SU-DHL-6 (cell line): Measurements from ENCODE around the gene NUP98.

Experiments
- H2AFZ ChIP-seq: fragments of 200-600 bp; sonication (generic); 2 replicates; pipeline ENCODE4 v1.6.1; 2014; ENCODE audit warnings: low read depth, mild to moderate bottlenecking, moderate library complexity, mixed read lengths, antibody characterized with exemption, low read length; ENCODE audit not compliant: severe bottlenecking
- H3F3A ChIP-seq: fragments of 200-600 bp; shearing (Covaris generic); 2 replicates; pipeline ENCODE4 v1.6.0; 2016; ENCODE audit warnings: antibody characterized with exemption, mild to moderate bottlenecking; ENCODE audit not compliant: insufficient read depth
- H3K27ac ChIP-seq: fragments of 200-600 bp; sonication (generic); 2 replicates; pipeline ENCODE4 v1.5.1; 2016; ENCODE audit warnings: low read depth, mild to moderate bottlenecking, low read length, moderate library complexity, mixed read lengths
- H3K27me3 ChIP-seq: fragments of 200-600 bp; sonication (generic), shearing (Covaris generic); 2 replicates; pipeline ENCODE4 v1.6.0; 2014; ENCODE audit warnings: mild to moderate bottlenecking, low read length
- H3K36me3 ChIP-seq: fragments of 200-600 bp; sonication (generic); 2 replicates; pipeline ENCODE4 v1.6.1; 2014; ENCODE audit warnings: mild to moderate bottlenecking, low read length, mixed read lengths
- H3K4me2 ChIP-seq: fragments of 300-600, 200-600 bp; shearing (Covaris generic), sonication (generic); 2 replicates; pipeline ENCODE4 v1.6.0; 2014; ENCODE audit warnings: low read length, low read depth, mild to moderate bottlenecking; ENCODE audit not compliant: poor library complexity, severe bottlenecking
- H3K4me3 ChIP-seq: fragments of 200-600 bp; sonication (generic); 2 replicates; pipeline ENCODE4 v1.5.1; 2014; ENCODE audit warnings: antibody characterized with exemption, low read length, mild to moderate bottlenecking, mixed read lengths; ENCODE audit not compliant: insufficient read depth, poor library complexity, severe bottlenecking
- H3K79me2 ChIP-seq: fragments of 200-600 bp; sonication (generic); 2 replicates; pipeline ENCODE4 v1.6.1; 2014; ENCODE audit warnings: mild to moderate bottlenecking, low read length, moderate library complexity; ENCODE audit not compliant: insufficient read depth
- H3K9ac ChIP-seq: fragments of 200-600 bp; sonication (generic); 2 replicates; pipeline ENCODE4 v1.7.0; 2014; ENCODE audit warnings: mild to moderate bottlenecking, low read length
- H3K9me2 ChIP-seq: fragments of 200-600 bp; sonication (generic); replicated peaks from 2 replicates; pipeline ENCODE4 v1.6.1; 2014; ENCODE audit warnings: low read length; ENCODE audit not compliant: insufficient read depth
- H3K9me3 ChIP-seq: fragments of 200-600 bp; sonication (generic); 2 replicates; pipeline ENCODE4 v1.6.1; 2014; ENCODE audit warnings: low read length, mixed read lengths; ENCODE audit not compliant: insufficient read depth
- H4K20me1 ChIP-seq: fragments of 200-600 bp; sonication (generic); 2 replicates; pipeline ENCODE4 v1.6.1; 2014; ENCODE audit warnings: low read depth, mild to moderate bottlenecking, antibody characterized with exemption, low read length, moderate library complexity, mixed read lengths
- CTCF ChIP-seq: fragments of 200-600 bp; sonication (generic); IDR thresholded peaks from one replicate; pipeline ENCODE4 v1.5.1; 2017; ENCODE audit warnings: antibody characterized with exemption, mild to moderate bottlenecking, low read length, moderate library complexity; ENCODE audit not compliant: insufficient read depth, poor library complexity, severe bottlenecking
- EZH2phosphoT487 ChIP-seq: fragments of 200-600 bp; sonication (generic), shearing (Covaris generic); conservative IDR thresholded peaks from 2 replicates; pipeline ENCODE4 v1.6.1; 2018; ENCODE audit warnings: mild to moderate bottlenecking, antibody characterized with exemption, low read length, moderate library complexity, mixed read lengths

NUP98 gene

GRCh38 chr11:3797329-3798090, at the start of gene NUP98:
NUP98 (minus strand) TSS chr11:3797554; CDS start chr11:3782117, 15,437 bp downstream.
- Histone ChIP-seq H3F3A (peaks cover 16% of the 10 kb centered on the region; the same call in 1 of the 2 replicates), H3K9ac (peak within 1 kb of the TSS; percentile 95), H3K36me3 (peaks cover 19% of the 10 kb centered on the region), H3K79me2 (peaks cover 49% of the 10 kb centered on the region), H3K9me3 (no peaks in the 10 kb centered on the region), H3K27ac (peak within 1 kb of the TSS; percentile 73), H2AFZ (peak within 1 kb of the TSS; percentile 76), H3K4me3 (peak within 1 kb of the TSS; percentile 87), H3K9me2 (no peaks in the 10 kb centered on the region), H3K27me3 (no peaks in the 10 kb centered on the region), H4K20me1 (peaks cover 32% of the 10 kb centered on the region), H3K4me2 (peak within 1 kb of the TSS; percentile 81)
- TF ChIP-seq EZH2phosphoT487 (no peak), CTCF (no peak)

- Histone ChIP-seq H3K4me3 (no peak overlapping the region), H3K27ac (no peak overlapping the region), H3K9ac (no peak overlapping the region), H3K79me2 (no peaks in the 10 kb centered on the region), H3K4me2 (no peak overlapping the region), H3K9me2 (no peaks in the 10 kb centered on the region), H2AFZ (no peak overlapping the region), H3F3A (peaks cover 16% of the 10 kb centered on the region), H3K27me3 (no peaks in the 10 kb centered on the region), H4K20me1 (no peaks in the 10 kb centered on the region), H3K36me3 (no peaks in the 10 kb centered on the region), H3K9me3 (no peaks in the 10 kb centered on the region)
- TF ChIP-seq EZH2phosphoT487 (no peak), CTCF (no peak)
Observed at GRCh38 chr11:3845670-3846069, 48.3 kb upstream of the NUP98 start.

DNA sequence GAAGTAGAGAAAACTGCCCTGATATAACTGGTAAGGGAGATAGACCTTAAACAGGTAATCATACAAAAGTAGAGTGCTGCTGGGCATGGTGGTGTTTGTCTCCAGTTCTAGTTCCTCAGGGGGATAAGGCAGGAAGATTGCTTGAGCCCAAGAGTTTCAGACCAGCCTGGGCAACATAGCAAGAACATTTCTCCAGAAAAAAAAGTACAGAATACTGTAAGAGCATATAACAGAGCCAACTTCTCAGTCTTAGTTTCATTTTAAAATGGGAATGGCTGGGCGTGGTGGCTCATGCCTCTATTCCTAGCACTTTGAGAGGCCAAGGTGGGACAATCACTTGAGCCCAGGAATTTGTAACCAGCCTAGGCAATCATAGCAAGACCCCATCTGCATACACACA, 47.9 kb upstream of the NUP98 start:
- Histone ChIP-seq H3K4me2 (no peak overlapping the region), H3K79me2 (peaks cover 4% of the 10 kb centered on the region), H3K27me3 (no peaks in the 10 kb centered on the region), H3K9ac (no peak overlapping the region), H3K9me3 (no peaks in the 10 kb centered on the region), H3F3A (peaks cover 16% of the 10 kb centered on the region), H3K27ac (no peak overlapping the region), H2AFZ (no peak overlapping the region), H3K36me3 (no peaks in the 10 kb centered on the region), H4K20me1 (no peaks in the 10 kb centered on the region), H3K9me2 (no peaks in the 10 kb centered on the region), H3K4me3 (no peak overlapping the region)
- TF ChIP-seq CTCF, result no peak
- no peak for TF ChIP-seq EZH2phosphoT487
